B cell (primary cell): ENCODE data around the gene TINAGL1.

Experiments
- CTCF ChIP-seq: fragments of 200-600 bp; IDR thresholded peaks from one replicate; pipeline ENCODE4 v1.8.0; 2022; ENCODE audit warnings: antibody characterized with exemption, mild to moderate bottlenecking
- EZH2 ChIP-seq: IDR thresholded peaks from 2 replicates; pipeline ENCODE4 v1.6.1; 2012; ENCODE audit warnings: borderline replicate concordance, low read depth, mild to moderate bottlenecking, moderate library complexity, low read length; ENCODE audit not compliant: insufficient read depth, poor library complexity, severe bottlenecking

DNA sequence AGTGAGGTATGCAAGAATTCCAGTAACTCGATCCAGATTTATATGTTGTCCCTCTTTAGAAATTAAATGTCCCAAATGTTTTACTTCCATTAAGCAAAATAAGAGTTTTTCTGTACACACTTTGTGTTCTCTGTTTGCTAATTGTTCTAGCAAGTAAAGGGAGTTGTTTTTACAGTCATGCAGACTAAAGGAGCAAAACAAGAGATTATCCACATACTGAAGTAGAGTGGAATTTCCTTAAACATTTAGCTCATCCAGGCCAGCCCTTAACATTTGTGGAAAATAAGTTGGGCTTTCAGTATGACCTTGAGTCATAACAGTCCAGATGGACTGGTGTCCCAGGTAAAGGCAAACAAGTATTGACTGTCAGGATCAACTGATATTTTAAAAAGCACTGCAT, 44.1 kb upstream of the TINAGL1 start:
- no peak for TF ChIP-seq EZH2
- TF ChIP-seq CTCF = no peak
